Ectodermal cell (in vitro differentiated cells): Measurements from ENCODE around the gene FAM228B.

Experiments used
- H3K27ac ChIP-seq: 2 replicates; pipeline ENCODE4 v1.7.0; 2013; ENCODE audit warnings: mild to moderate bottlenecking, low read depth, low read length; ENCODE audit not compliant: insufficient read depth, poor library complexity, severe bottlenecking
- H3K27me3 ChIP-seq: 2 replicates; pipeline ENCODE4 v1.7.0; 2013; ENCODE audit warnings: mild to moderate bottlenecking, low read length; ENCODE audit not compliant: insufficient read depth, control insufficient read depth, poor library complexity, severe bottlenecking
- H3K36me3 ChIP-seq: one replicate; pipeline ENCODE4 v1.7.0; 2013; ENCODE audit warnings: low read length; ENCODE audit not compliant: control insufficient read depth, insufficient read depth
- H3K4me1 ChIP-seq: one replicate; pipeline ENCODE4 v1.7.0; 2013; ENCODE audit warnings: low read length; ENCODE audit not compliant: control insufficient read depth, insufficient read depth
- H3K4me3 ChIP-seq: 2 replicates; pipeline ENCODE4 v1.7.0; 2013; ENCODE audit warnings: low read depth, low read length, control low read depth; ENCODE audit not compliant: insufficient read depth
- H3K9me3 ChIP-seq: 2 replicates; pipeline ENCODE4 v1.7.0; 2013; ENCODE audit warnings: mild to moderate bottlenecking, low read length, moderate library complexity; ENCODE audit not compliant: control insufficient read depth
- WGBS, 2 experiments: methylation state at CpG; one replicate each; pipeline ENCODE4 v1.1.7; 2013; ENCODE audit warnings: missing lambda C conversion rate in 2 of 2; 5-methylcytosine and 5-hydroxymethylcytosine counted together

FAM228B gene

DNA sequence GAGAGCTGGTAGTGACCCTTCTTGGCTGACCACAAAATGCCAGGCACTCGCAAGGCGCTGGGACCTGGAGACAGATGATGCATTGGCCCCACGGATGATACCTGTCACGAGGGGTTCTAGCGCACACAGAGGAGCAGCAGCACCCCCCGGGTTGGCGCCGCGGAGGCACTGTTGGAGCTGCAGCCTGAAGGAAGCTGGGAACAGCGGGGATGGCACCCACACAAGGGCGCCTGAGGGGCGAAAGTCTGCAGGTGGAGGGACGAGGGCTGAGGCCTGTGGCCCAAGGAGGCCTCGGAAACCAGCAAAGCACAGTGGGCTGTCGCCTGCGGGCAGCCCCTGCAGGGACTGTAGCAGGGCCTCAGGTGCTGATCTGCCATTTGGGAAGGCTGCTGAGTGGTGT lies 85.2 kb downstream of the FAM228B start:
- WGBS, 2 experiments = 94 to 96% methylated on average over 16 of the region's 16 CpGs
- H3K36me3 ChIP-seq = no peaks in the 10 kb centered on the region
- no peak overlapping the region for H3K4me3 ChIP-seq
- no peaks in the 10 kb centered on the region for H3K27me3 ChIP-seq
- H3K4me1 ChIP-seq = peaks cover 5% of the 10 kb centered on the region
- H3K27ac ChIP-seq = no peak overlapping the region
- no peaks in the 10 kb centered on the region for H3K9me3 ChIP-seq

- H3K27me3 ChIP-seq = no peaks in the 10 kb centered on the region
- 92 to 94% methylated on average over 17 of the region's 17 CpGs for WGBS, 2 experiments
- H3K36me3 ChIP-seq = no peaks in the 10 kb centered on the region
- H3K27ac ChIP-seq = no peak overlapping the region
- H3K4me3 ChIP-seq = no peak overlapping the region
- H3K4me1 ChIP-seq = no peaks in the 10 kb centered on the region
- no peaks in the 10 kb centered on the region for H3K9me3 ChIP-seq
Measured at GRCh38 chr2:24209389-24210105, 86.3 kb downstream of the FAM228B start.

DNA sequence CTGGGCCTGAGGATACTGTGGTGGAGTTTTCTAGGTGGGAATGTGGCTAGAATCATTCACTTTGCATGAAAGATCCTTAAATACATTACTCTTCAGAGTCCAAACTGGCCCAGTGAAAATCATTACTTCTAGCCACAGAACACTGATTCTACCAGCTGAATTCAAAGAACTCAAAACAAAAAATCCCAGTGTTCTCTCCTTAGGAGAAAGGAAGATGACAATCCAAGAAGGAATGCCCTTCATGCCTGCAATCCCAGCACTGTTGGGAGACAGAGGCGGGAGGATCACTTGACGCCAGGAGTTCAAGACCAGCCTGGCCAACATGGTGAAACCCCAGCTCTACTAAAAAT lies 86.8 kb downstream of the FAM228B start:
- Histone ChIP-seq H3K4me3 (no peak overlapping the region), H3K27me3 (no peaks in the 10 kb centered on the region), H3K4me1 (no peaks in the 10 kb centered on the region), H3K36me3 (no peaks in the 10 kb centered on the region), H3K27ac (no peak overlapping the region), H3K9me3 (no peaks in the 10 kb centered on the region)
- WGBS, 2 experiments = 86 to 93% methylated on average over 2 of the region's 2 CpGs

GRCh38 chr2:24210723-24211122 lies 87.5 kb downstream of the FAM228B start:
- no peaks in the 10 kb centered on the region for H3K27me3 ChIP-seq
- 96% methylated on average over 21 of the region's 21 CpGs for WGBS, 2 experiments
- H3K27ac ChIP-seq = no peak overlapping the region
- no peaks in the 10 kb centered on the region for H3K9me3 ChIP-seq
- H3K36me3 ChIP-seq = no peaks in the 10 kb centered on the region
- no peak overlapping the region for H3K4me3 ChIP-seq
- H3K4me1 ChIP-seq = no peaks in the 10 kb centered on the region

DNA sequence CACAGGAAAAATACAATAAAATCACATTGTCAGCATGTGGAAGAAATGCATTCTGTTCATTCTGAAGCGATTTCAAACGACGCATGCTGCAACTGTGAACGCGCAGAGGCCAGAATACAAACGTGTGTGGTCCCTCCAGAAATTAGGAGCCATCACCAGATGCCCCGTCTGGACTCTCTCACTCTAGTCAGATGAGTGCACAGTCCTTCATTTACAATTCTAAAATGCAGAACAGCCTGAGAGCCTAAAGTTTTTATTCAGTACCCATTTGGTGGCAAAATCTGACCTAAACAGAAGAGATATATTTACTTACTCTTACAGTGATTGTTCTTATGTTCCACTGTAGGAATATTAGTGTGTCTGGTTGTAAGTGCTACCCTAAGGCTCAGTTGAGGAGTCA lies 88.1 kb downstream of the FAM228B start:
- no peaks in the 10 kb centered on the region for H3K36me3 ChIP-seq
- no peaks in the 10 kb centered on the region for H3K4me1 ChIP-seq
- H3K27me3 ChIP-seq = no peaks in the 10 kb centered on the region
- 81 to 83% methylated on average over 7 of the region's 7 CpGs for WGBS, 2 experiments
- no peaks in the 10 kb centered on the region for H3K9me3 ChIP-seq
- no peak overlapping the region for H3K27ac ChIP-seq
- no peak overlapping the region for H3K4me3 ChIP-seq

- Histone ChIP-seq H3K9me3 (no peaks in the 10 kb centered on the region), H3K4me1 (no peaks in the 10 kb centered on the region), H3K27me3 (no peaks in the 10 kb centered on the region), H3K4me3 (no peak overlapping the region), H3K27ac (no peak overlapping the region), H3K36me3 (no peaks in the 10 kb centered on the region)
- WGBS, 2 experiments = 93 to 96% methylated on average over 3 of the region's 3 CpGs
Measured at GRCh38 chr2:24214880-24215279, 91.6 kb downstream of the FAM228B start.
